Keratinocyte (primary cell): ENCODE measurements around the gene CMSS1. TPM values are rescaled to one million over a fixed set of nuclear protein-coding genes. Genes with fewer than 3 reads are reported as not detected.

Source experiments
- DNase-seq: peaks from one replicate; pipeline ENCODE4 v3.0.0-alpha.2; 2011; ENCODE audit warnings: low read depth, missing footprints, low spot score
- FAIRE-seq: peaks from 2 replicates; lab custom pipeline; 2011; peaks lifted over from hg19 to GRCh38; lab: Jason Lieb, UNC
- H2AFZ ChIP-seq: 2 replicates; pipeline ENCODE4 v1.6.0; 2012; ENCODE audit warnings: low read length, control low read depth, inconsistent platforms; ENCODE audit not compliant: control insufficient read depth
- H3K27ac ChIP-seq: 2 replicates; pipeline ENCODE4 v1.5.1; 2011; ENCODE audit warnings: low read length; ENCODE audit not compliant: control insufficient read depth, insufficient read depth
- H3K27me3 ChIP-seq: 3 replicates; pipeline ENCODE4 v1.6.0; 2011; ENCODE audit warnings: low read length; ENCODE audit not compliant: control insufficient read depth, insufficient read depth; ENCODE audit errors: extremely low read depth
- H3K36me3 ChIP-seq, 2 experiments: 2 replicates in 1 of 2; 3 replicates in 1 of 2; pipeline ENCODE4 v1.5.1; 2011; ENCODE audit warnings: low read length in 2 of 2, mild to moderate bottlenecking in 1 of 2; ENCODE audit not compliant: control insufficient read depth in 2 of 2, insufficient read depth in 2 of 2; ENCODE audit errors: extremely low read depth in 1 of 2
- H3K4me1 ChIP-seq: 3 replicates; pipeline ENCODE4 v1.5.1; 2011; ENCODE audit warnings: low read length; ENCODE audit not compliant: control insufficient read depth, insufficient read depth; ENCODE audit errors: extremely low read depth
- H3K4me2 ChIP-seq: 3 replicates; pipeline ENCODE4 v1.6.0; 2011; ENCODE audit warnings: low read depth, low read length; ENCODE audit not compliant: control insufficient read depth, insufficient read depth; ENCODE audit errors: extremely low read depth
- H3K4me3 ChIP-seq, 3 experiments: fragments of 200-600 bp in 1 of 3; sonication (generic) in 1 of 3; 2 replicates in 2 of 3; 3 replicates in 1 of 3; pipeline ENCODE4 v1.5.1; 2011 to 2016; ENCODE audit warnings: low read length in 3 of 3, mild to moderate bottlenecking in 3 of 3, control low read depth in 2 of 3, inconsistent platforms in 1 of 3, low read depth in 1 of 3, mixed read lengths in 1 of 3, mixed run types in 1 of 3, moderate library complexity in 1 of 3; ENCODE audit not compliant: control insufficient read depth in 2 of 3, insufficient read depth in 2 of 3; ENCODE audit errors: extremely low read depth in 1 of 3
- H3K79me2 ChIP-seq: 2 replicates; pipeline ENCODE4 v1.6.0; 2012; ENCODE audit warnings: low read length; ENCODE audit not compliant: control insufficient read depth, insufficient read depth
- H3K9ac ChIP-seq: 3 replicates; pipeline ENCODE4 v1.6.0; 2011; ENCODE audit warnings: low read length; ENCODE audit not compliant: control insufficient read depth, insufficient read depth; ENCODE audit errors: extremely low read depth
- H3K9me1 ChIP-seq: 3 replicates; pipeline ENCODE4 v1.6.0; 2011; ENCODE audit warnings: low read length; ENCODE audit not compliant: control insufficient read depth, insufficient read depth; ENCODE audit errors: extremely low read depth
- H3K9me3 ChIP-seq: 2 replicates; pipeline ENCODE4 v1.5.1; 2012; ENCODE audit warnings: low read depth, low read length; ENCODE audit not compliant: control insufficient read depth
- H4K20me1 ChIP-seq: 3 replicates; pipeline ENCODE4 v1.6.0; 2011; ENCODE audit warnings: low read length; ENCODE audit not compliant: control insufficient read depth, insufficient read depth; ENCODE audit errors: extremely low read depth
- CTCF ChIP-seq, 3 experiments: IDR thresholded peaks in 1 of 3; conservative IDR thresholded peaks in 1 of 3; optimal IDR thresholded peaks in 1 of 3; 2 replicates in 2 of 3; 3 replicates in 1 of 3; pipeline versions ENCODE3 to v1.5.1; 2011; ENCODE audit warnings: low read length in 3 of 3, mild to moderate bottlenecking in 3 of 3, moderate library complexity in 2 of 3, control low read depth in 1 of 3, inconsistent platforms in 1 of 3; ENCODE audit not compliant: insufficient read depth in 2 of 3; ENCODE audit errors: extremely low read depth in 1 of 3
- EZH2 ChIP-seq: IDR thresholded peaks from one replicate; pipeline ENCODE4 v1.6.1; 2012; ENCODE audit warnings: inconsistent platforms, mild to moderate bottlenecking, low read length, moderate library complexity
- dilution Hi-C: fragments of 300-500 bp; cut with MboI; formaldehyde crosslinking; loops from one replicate; pipeline ENCODE4 v1.7.0; 2020; ENCODE audit warnings: low sequenced_read_pairs; ENCODE audit not compliant: extremely low pct_ligation_motif_present
- polyA plus RNA-seq, 5 experiments: library from polyadenylated mRNA; depleted of rRNA in 3 of 5; stranded (reverse) in 3 of 5; stranded (forward) in 1 of 5; unstranded in 1 of 5; fragments of >200 nt; gene quantifications; 1 replicate in 1 of 5; 2 replicates in 3 of 5; 3 replicates in 1 of 5; pipeline versions ENCODE4 v1.2.1 to v1.2.3, GENCODE V29; 2011 to 2012; ENCODE audit warnings: missing spikeins in 2 of 5, low read depth in 1 of 5, low replicate concordance in 1 of 5

Gene CMSS1
- polyA plus RNA-seq, 1 donor (not counting 4 experiments of a cell fraction or from before 2014, with no cell fraction given), result 37.2 TPM

- DNase-seq (no peak), FAIRE-seq (no peak)
- Histone ChIP-seq H3K9me1 (no peaks in the 10 kb centered on the region), H3K36me3 (peaks cover 0 to 4% of the 10 kb centered on the region in 2 experiments), H3K9ac (no peak overlapping the region), H3K4me1 (peaks cover 46% of the 10 kb centered on the region), H3K27ac (no peak overlapping the region), H4K20me1 (no peaks in the 10 kb centered on the region), H3K4me2 (no peak overlapping the region), H3K4me3 (no peak overlapping the region), H3K27me3 (no peaks in the 10 kb centered on the region), H2AFZ (no peak overlapping the region), H3K79me2 (no peaks in the 10 kb centered on the region), H3K9me3 (no peaks in the 10 kb centered on the region)
- TF ChIP-seq CTCF (optimal IDR thresholded peaks at IDR 0.05 in 1 of 3, IDR thresholded peaks at IDR 0.05 in 1 of 3, conservative IDR thresholded peaks at IDR 0.05 in 1 of 3; ENCODE audit: extremely low read depth in 1 of 3, insufficient read depth in 2 of 3, low read length in 3 of 3) (no peak), EZH2 (no peak)
- dilution Hi-C loops, result no loop called here
These were observed 211.4 kb downstream of the CMSS1 start for GRCh38 chr3:100029052-100029451.

- H4K20me1 ChIP-seq, result no peaks in the 10 kb centered on the region
- H3K36me3 ChIP-seq, result peaks cover 0 to 4% of the 10 kb centered on the region in 2 experiments
- no peak overlapping the region for H3K4me3 ChIP-seq
- no peak overlapping the region for H3K4me2 ChIP-seq
- H3K27ac ChIP-seq, result no peak overlapping the region
- H3K4me1 ChIP-seq, result peaks cover 42% of the 10 kb centered on the region
- no peak overlapping the region for H2AFZ ChIP-seq
- H3K9ac ChIP-seq, result no peak overlapping the region
- no peaks in the 10 kb centered on the region for H3K9me1 ChIP-seq
- TF ChIP-seq CTCF (optimal IDR thresholded peaks at IDR 0.05 in 1 of 3, IDR thresholded peaks at IDR 0.05 in 1 of 3, conservative IDR thresholded peaks at IDR 0.05 in 1 of 3; ENCODE audit: extremely low read depth in 1 of 3, insufficient read depth in 2 of 3, low read length in 3 of 3) (no peak), EZH2 (no peak)
- no peaks in the 10 kb centered on the region for H3K9me3 ChIP-seq
- no peaks in the 10 kb centered on the region for H3K27me3 ChIP-seq
- dilution Hi-C loops, result no loop called here
- H3K79me2 ChIP-seq, result no peaks in the 10 kb centered on the region
- FAIRE-seq (no peak), DNase-seq (no peak)
These were observed 212.0 kb downstream of the CMSS1 start for GRCh38 chr3:100029689-100030088.
